Stimulated activated CD4-positive, alpha-beta T cell treated with anti-CD3 and anti-CD28 coated beads, Interleukin-1b, Interleukin-23, amount 100 ng/mL, for 24 hours (primary cell): ENCODE measurements around the gene DIPK1A.

Source experiments
- DNase-seq, 4 experiments: peaks; one replicate each; pipeline ENCODE4 v3.0.0-alpha.2; 2020; ENCODE audit warnings: low read depth in 4 of 4, low spot score in 1 of 4

The DIPK1A gene

GRCh38 chr1:92953491-92953890 lies 7.8 kb downstream of the DIPK1A start:
- DNase-seq, result no peak

GRCh38 chr1:92952714-92953113 lies 8.5 kb downstream of the DIPK1A start:
- DNase-seq, result no peak

- DNase-seq, result no peak
Observed at GRCh38 chr1:92951141-92951582, 10.1 kb downstream of the DIPK1A start.

GRCh38 chr1:92949937-92950817 lies 11.1 kb downstream of the DIPK1A start:
- no peak for DNase-seq

- DNase-seq, result no peak
Observed at GRCh38 chr1:92948071-92948470, 13.2 kb downstream of the DIPK1A start.

GRCh38 chr1:92945748-92946270 lies 15.5 kb downstream of the DIPK1A start:
- no peak for DNase-seq

GRCh38 chr1:92944901-92945747 lies 16.1 kb downstream of the DIPK1A start:
- DNase-seq, result no peak

- no peak for DNase-seq
Observed at GRCh38 chr1:92943502-92943847, 17.8 kb downstream of the DIPK1A start.

- no peak for DNase-seq
Observed at GRCh38 chr1:92940541-92940940, 20.7 kb downstream of the DIPK1A start.

GRCh38 chr1:92937731-92938130 lies 23.5 kb downstream of the DIPK1A start:
- DNase-seq, result no peak

- no peak for DNase-seq
Observed at GRCh38 chr1:92936865-92937264, 24.4 kb downstream of the DIPK1A start.

- DNase-seq, result no peak
Observed at GRCh38 chr1:92934395-92935378, 26.6 kb downstream of the DIPK1A start.

- DNase-seq, result no peak
Observed at GRCh38 chr1:92933459-92933858, 27.8 kb downstream of the DIPK1A start.

- DNase-seq, result no peak
Observed at GRCh38 chr1:92931691-92932090, 29.6 kb downstream of the DIPK1A start.

- DNase-seq, result no peak
Observed at GRCh38 chr1:92929461-92929860, 31.8 kb downstream of the DIPK1A start.

- no peak for DNase-seq
Observed at GRCh38 chr1:92927870-92928269, 33.4 kb downstream of the DIPK1A start.

GRCh38 chr1:92926873-92927272 lies 34.4 kb downstream of the DIPK1A start:
- DNase-seq, result no peak

- no peak for DNase-seq
Observed at GRCh38 chr1:92924501-92924900, 36.8 kb downstream of the DIPK1A start.

- no peak for DNase-seq
Observed at GRCh38 chr1:92923664-92924063, 37.6 kb downstream of the DIPK1A start.

- no peak for DNase-seq
Observed at GRCh38 chr1:92922356-92923035, 38.8 kb downstream of the DIPK1A start.
